GM12872 (cell line): ENCODE data around the gene KCNT1.

Experiments used
- TF ChIP-seq, protein P1 (sequence below): IDR thresholded peaks from 3 replicates; pipeline ENCODE4 v1.5.1; 2011; ENCODE audit warnings: low read depth, mild to moderate bottlenecking, low read length, moderate library complexity; ENCODE audit not compliant: insufficient read depth

The KCNT1 gene

DNA sequence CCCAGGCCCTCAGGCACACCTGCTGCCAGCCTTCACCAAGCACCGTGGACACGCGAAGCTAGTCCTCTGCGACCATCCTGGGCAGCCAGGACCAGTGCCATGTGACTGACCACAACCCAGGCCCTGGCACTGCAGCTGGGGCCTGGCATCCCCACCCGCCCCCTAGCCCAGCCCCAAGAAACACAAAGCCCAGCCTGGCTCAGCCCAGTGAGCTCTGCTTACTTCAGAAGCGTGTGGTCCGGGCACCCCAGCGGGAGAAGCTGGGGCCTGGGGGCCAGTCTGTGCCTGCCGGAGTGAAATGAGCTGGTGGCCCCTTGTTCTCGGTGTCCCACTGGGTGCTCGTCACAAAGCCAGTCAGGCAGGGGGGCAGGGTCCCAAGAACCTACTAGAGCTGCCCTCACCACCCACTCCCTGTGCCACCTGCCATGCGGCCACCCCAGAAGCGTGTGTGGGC lies 87.9 kb downstream of the KCNT1 start:
- TF ChIP-seq, protein P1, sequence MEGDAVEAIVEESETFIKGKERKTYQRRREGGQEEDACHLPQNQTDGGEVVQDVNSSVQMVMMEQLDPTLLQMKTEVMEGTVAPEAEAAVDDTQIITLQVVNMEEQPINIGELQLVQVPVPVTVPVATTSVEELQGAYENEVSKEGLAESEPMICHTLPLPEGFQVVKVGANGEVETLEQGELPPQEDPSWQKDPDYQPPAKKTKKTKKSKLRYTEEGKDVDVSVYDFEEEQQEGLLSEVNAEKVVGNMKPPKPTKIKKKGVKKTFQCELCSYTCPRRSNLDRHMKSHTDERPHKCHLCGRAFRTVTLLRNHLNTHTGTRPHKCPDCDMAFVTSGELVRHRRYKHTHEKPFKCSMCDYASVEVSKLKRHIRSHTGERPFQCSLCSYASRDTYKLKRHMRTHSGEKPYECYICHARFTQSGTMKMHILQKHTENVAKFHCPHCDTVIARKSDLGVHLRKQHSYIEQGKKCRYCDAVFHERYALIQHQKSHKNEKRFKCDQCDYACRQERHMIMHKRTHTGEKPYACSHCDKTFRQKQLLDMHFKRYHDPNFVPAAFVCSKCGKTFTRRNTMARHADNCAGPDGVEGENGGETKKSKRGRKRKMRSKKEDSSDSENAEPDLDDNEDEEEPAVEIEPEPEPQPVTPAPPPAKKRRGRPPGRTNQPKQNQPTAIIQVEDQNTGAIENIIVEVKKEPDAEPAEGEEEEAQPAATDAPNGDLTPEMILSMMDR: no peak

DNA sequence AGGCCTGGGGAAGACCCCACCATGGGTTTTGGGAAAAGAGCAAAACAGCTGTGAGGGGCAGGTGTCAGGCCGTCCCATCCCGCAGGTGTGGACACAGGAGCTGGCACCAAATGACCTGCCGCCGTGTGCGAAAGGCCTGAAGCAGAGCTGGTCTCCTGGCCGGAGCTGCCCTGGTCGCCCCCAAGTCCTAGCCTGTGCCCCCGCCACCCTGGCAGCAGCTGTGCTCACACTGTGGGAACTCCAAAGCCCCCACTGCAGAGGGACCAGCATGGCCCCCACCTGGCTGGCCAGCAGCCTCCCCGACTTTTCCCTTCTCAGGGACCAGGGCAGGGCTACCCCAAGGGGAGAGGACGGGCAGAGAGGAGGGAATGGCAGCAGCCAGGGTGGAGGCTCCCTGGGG lies 88.4 kb downstream of the KCNT1 start:
- TF ChIP-seq, protein P1: no peak

DNA sequence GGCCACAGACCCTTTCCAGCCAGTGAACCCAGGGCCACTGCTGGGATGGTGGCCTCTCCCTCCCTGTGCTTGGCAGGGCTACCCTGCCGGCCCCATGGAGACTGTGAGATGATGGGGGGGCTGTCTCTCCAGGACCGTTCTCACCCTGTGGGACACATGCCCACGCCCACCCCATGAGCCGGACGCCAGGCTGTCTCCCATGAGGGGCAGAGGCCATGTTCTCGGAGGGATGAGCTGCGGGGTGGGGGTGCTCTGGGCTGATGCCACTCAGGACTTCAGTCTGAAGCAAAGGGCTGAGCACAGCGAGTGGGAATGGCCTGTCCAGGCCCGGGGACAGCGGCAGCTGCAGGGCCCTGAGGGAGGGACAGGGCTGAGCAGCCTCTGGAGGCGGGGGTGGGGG lies 88.9 kb downstream of the KCNT1 start:
- TF ChIP-seq, protein P1: no peak

DNA sequence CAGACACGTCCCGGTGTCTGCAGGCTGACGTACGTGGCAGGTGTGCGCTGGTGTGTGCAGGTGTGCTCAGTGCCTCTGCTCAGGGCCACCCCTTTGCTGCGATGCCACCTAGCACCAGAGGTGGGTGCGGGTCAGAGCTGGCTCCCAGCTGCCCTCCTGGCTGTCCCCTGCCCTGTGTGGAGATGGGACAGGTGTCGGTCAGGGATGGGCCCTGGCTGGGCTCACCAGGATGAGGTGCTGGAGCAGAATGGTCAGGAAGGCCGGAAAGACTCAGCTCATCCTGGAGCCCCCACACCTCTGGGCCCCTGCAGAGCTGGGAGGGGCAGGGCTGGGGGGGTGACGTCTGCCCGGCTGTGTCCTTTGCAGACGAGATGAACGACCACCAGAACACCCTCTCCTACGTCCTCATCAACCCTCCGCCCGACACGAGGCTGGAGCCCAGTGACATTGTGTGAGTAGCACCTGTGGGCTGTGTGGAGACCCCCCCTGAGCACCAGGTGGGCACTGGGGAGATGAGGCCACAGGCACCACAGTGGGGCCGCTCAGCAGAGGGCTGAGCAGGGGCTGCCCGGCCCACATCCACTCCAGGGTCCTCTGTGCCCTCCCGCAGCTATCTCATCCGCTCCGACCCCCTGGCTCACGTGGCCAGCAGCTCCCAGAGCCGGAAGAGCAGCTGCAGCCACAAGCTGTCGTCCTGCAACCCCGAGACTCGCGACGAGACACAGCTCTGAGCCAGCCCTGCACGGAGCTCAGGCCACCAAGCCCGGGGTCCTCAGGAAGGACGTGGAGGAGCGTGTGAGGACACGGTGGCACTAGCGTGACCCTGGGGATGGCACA lies 89.7 kb downstream of the KCNT1 start:
- TF ChIP-seq, protein P1: no peak

DNA sequence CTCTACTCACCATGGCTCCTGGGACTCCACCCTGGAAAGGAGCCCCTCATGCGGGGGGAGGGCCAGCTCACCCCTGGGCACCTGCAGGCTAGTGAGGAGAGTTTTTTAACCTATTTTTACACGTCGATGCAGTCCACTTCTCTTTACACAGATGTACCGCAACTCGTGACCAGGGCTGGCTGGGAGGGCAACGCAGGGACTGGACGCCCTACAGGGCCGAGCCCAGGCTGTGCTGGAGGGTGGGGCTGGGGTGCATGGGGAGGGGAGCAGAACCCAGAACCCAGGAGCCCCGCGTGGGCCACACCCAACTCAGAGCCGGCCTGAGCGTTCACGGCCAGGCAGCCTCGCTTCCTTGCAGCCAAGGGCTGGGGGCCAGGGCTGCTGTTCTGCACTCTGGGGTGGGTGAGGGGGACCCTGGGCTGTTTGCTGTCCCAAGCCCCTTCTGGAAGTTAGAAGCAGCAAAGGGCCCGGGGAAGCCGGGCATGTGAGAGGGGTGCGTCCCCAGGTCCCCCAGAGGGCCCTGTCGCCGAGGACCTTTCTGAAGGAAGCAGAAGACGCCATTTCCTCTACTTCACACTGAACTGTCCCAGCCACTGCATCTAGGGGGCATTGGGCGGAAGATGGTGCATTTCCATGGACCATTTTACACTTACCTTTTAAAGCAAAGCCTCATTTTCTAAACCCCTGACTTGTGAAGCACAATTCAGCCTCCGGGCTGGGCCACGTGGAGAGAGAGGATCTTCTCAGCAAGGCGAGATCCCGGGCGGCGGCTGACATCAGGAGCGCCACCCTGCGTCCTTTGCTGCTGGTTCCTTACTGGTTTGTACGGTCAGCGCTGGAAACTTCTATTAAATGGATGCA lies 90.5 kb downstream of the KCNT1 start:
- TF ChIP-seq, protein P1: no peak

DNA sequence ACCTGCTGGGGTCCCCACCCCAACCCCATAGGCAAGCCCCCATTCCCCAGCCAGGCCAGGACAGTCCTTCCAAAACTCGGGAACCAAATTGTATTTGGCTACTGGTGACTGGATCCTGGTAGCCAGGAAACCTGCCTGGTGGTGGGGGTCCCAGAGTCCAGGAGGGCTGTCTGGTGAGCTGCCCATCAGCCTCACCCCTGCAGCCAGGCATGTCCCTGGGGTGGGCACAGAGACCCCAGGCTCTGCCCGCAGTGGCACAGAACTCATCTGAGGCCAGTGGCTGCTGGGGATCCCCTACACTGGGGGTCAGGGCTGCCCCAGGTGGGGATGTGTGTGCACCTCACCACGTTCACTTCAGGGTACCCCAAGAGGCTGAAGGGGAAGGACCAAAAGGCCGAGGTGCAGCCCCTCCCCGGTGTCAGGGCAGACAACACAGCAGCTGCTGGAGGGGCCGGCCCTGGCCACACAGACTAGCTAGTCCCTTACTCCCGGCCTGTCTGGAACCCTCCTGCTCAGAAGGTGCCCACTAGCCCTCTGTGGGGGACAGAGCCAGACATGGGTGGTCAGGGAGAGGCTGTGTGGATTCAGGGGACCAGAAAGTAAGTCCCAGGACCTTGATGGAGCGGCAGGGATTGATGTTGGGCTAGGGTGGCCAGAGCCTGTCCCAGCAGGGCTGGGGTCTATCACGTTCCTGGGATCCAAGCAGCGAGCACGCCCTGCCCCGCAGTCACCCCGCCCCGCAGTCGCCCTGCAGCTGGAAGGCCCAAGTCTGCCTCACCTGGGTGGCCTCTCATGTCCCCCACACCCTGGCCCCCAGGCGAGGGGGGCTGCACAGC lies 91.5 kb downstream of the KCNT1 start:
- TF ChIP-seq, protein P1: no peak

DNA sequence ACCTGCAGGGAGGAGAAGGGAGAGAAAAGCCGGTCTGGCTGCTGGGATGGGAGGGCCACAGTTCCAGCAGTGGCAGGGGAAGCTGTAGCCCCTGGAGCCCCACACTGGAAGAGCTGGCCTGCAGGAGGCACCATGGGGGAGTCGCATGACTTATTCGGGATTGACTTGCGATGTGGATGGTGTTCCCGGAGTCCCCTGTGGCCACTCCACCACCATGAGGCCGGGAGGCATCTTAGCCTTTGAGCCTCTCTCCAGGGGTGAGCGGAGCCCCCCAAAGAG lies 92.0 kb downstream of the KCNT1 start:
- TF ChIP-seq, protein P1: no peak
